ENCODE measurements around the gene MASP1. TPM values are rescaled to one million over a fixed set of nuclear protein-coding genes. Genes with fewer than 3 reads are reported as not detected.
A peak's percentile ranks its signal among the peaks of the same experiment; 100 is the strongest.

MASP1 gene
- total RNA-seq, 1 experiment from 2014 or later, result not detected

GRCh38 chr3:187188931-187189330 lies 102.6 kb downstream of the MASP1 start:
- POLR2A ChIA-PET, result no interaction called here
- H3K27me3 ChIP-seq (ENCODE audit: control insufficient read depth, insufficient read depth, low read length), result peaks cover 8% of the 10 kb centered on the region
- no peak for TF ChIP-seq POLR2AphosphoS5 (IDR thresholded peaks at IDR 0.05; ENCODE audit: low read depth, low read length)
- TF ChIP-seq SIN3A (IDR thresholded peaks at IDR 0.05; ENCODE audit: borderline replicate concordance, insufficient read depth, low read depth, low read length), result no peak
- TF ChIP-seq CTCF (IDR thresholded peaks at IDR 0.05), result no peak
- TF ChIP-seq REST (IDR thresholded peaks at IDR 0.05; ENCODE audit: insufficient read depth in 1 of 2, low read depth in 2 of 2, low read length in 1 of 2), result no peak
- no peak for TF ChIP-seq TCF7L2 (IDR thresholded peaks at IDR 0.05; ENCODE audit: low read depth, low read length)
- intact Hi-C loops (cut with micrococcal nuclease; ENCODE audit: unreplicated experiment), result no loop called here
- H3K4me3 ChIP-seq (ENCODE audit: low read depth in 2 of 2, low read length in 2 of 2), result no peak overlapping the region
- BruUV-seq (replicated peaks), result no TSS peak
- no peaks in the 10 kb centered on the region for H3K4me1 ChIP-seq (ENCODE audit: control insufficient read depth, insufficient read depth, low read length)
- no peaks in the 10 kb centered on the region for H3K36me3 ChIP-seq (ENCODE audit: control insufficient read depth, insufficient read depth, low read length)
- no peak for ATAC-seq
- CTCF ChIA-PET, result no interaction called here
- in situ Hi-C loops (cut with HindIII; ENCODE audit: low pct_unique_long_range_greater_than_20kb, low sequenced_read_pairs), result no loop called here
- DNase-seq (ENCODE audit: low read depth, low spot score), result no peak
- H3K27ac ChIP-seq (ENCODE audit: low read length), result no peak overlapping the region
- no peaks in the 10 kb centered on the region for H3K9me3 ChIP-seq (ENCODE audit: control insufficient read depth, insufficient read depth, low read depth, low read length)

- ChIA-PET CTCF (no interaction called here), POLR2A (no interaction called here)
- H3K4me1 ChIP-seq (ENCODE audit: control insufficient read depth, insufficient read depth, low read length), result no peaks in the 10 kb centered on the region
- intact Hi-C loops (cut with micrococcal nuclease; ENCODE audit: unreplicated experiment), result no loop called here
- no peak overlapping the region for H3K4me3 ChIP-seq (ENCODE audit: low read depth in 2 of 2, low read length in 2 of 2)
- no TSS peak for BruUV-seq (replicated peaks)
- H3K27ac ChIP-seq (ENCODE audit: low read length), result no peak overlapping the region
- H3K36me3 ChIP-seq (ENCODE audit: control insufficient read depth, insufficient read depth, low read length), result no peaks in the 10 kb centered on the region
- peak; percentile 72 for ATAC-seq
- H3K9me3 ChIP-seq (ENCODE audit: control insufficient read depth, insufficient read depth, low read depth, low read length), result no peaks in the 10 kb centered on the region
- TF ChIP-seq TCF7L2 (IDR thresholded peaks at IDR 0.05; ENCODE audit: low read depth, low read length), result no peak
- TF ChIP-seq POLR2AphosphoS5 (IDR thresholded peaks at IDR 0.05; ENCODE audit: low read depth, low read length), result no peak
- TF ChIP-seq CTCF (IDR thresholded peaks at IDR 0.05), result no peak
- TF ChIP-seq REST (IDR thresholded peaks at IDR 0.05; ENCODE audit: insufficient read depth in 1 of 2, low read depth in 2 of 2, low read length in 1 of 2), result no peak
- no peak for TF ChIP-seq SIN3A (IDR thresholded peaks at IDR 0.05; ENCODE audit: borderline replicate concordance, insufficient read depth, low read depth, low read length)
- in situ Hi-C loops (cut with HindIII; ENCODE audit: low pct_unique_long_range_greater_than_20kb, low sequenced_read_pairs), result no loop called here
- H3K27me3 ChIP-seq (ENCODE audit: control insufficient read depth, insufficient read depth, low read length), result peaks cover 7% of the 10 kb centered on the region
- DNase-seq (ENCODE audit: low read depth, low spot score), result no peak
Measured at GRCh38 chr3:187186801-187187421, 104.6 kb downstream of the MASP1 start.
